NCI-H2081 (cell line): ENCODE data around the gene TP73.

Experiments used
- DNase-seq, 2 experiments: peaks; one replicate each; lab custom pipeline; 2025; lab: John Stamatoyannopoulos, UW

The TP73 gene

DNA sequence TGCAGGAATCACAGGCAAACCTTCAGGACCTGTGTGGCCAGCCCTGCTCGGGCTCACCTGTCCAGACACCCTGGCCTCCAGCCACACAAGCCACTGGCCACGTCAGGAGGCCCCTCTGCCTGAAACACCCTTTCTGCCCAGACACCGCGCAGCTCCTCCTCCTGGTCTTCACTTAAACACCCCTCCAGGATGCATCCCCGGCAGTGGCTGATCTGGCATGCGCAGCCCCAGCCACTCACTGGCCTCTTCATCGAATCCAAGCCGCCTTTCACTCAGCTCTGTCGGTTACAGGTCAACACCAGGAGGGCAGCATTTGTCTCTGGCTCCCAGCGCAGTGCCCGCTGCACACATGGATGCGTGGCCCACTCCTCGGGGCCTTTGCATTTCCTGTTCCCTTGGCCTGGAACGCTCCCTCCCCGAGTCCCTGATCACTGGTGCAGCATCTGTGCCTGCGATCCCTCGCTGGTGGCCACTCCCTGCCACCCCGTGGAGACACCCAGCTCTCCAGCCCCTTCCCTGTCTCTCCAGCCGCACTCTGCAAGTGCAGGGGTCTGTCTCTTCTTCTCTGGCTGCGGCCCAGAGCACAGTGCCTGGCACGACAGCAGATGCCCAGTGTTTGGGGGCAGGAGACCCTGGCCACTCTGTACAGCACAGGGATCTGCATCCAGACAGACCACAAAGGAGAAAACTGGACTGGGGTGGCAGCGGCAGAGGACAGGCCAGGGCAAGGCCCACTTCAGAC lies 18.1 kb upstream of the TP73 start:
- no peak for DNase-seq

DNA sequence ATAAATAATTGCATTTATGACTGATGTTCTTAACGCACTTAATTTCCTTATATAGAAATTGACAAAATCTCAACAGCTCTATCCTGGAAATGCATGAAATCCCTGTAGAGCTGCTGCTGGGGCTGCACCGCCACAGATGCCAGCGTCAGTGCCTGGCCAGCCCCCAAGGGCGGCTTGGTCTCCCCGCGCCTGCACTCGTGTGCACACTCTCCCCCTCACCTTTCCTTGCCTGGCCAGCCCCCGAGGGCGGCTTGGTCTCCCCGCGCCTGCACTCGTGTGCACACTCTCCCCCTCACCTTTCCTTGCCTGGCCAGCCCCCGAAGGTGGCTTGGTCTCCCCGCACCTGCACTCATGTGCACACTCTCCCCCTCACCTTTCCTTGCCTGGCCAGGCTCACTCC lies 16.2 kb upstream of the TP73 start:
- no peak for DNase-seq

DNA sequence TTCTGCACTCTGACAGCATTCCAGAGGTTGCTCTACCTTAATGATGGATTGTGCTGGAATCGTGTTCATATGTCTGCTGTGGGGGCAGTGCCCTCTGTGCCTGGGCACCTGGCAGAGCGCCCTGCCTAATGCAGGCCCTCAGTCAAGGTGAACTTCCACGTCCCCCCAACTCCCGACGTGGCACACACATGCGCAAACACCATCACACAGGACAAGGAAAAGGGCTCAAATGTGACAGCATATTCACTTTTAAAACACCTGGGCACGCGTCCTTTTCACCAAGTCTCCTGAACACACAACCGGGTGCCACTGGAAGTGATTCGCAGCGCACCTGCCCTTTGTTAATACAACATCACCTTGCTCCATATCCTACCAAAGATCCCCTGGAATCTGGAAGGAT lies 15.8 kb upstream of the TP73 start:
- DNase-seq, result no peak

DNA sequence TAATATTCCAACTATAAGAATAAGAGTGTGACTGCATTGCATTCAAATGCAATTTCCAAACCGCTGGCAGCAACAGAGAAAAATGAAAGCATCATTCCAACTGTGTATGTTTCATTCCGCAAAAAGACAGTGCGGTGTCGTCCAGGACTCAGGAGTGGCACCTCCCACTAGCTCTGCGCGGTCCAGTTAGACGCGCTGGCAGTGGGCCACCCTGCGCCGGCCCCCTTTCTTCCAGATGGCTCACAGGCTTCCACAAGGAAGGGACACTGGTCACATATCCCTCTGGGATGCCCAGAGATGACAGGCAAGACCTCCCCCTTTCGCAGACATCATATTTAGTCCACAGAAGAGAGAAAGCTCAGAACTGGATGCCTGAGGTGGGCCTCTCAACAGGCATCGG lies 14.3 kb upstream of the TP73 start:
- DNase-seq, result no peak

DNA sequence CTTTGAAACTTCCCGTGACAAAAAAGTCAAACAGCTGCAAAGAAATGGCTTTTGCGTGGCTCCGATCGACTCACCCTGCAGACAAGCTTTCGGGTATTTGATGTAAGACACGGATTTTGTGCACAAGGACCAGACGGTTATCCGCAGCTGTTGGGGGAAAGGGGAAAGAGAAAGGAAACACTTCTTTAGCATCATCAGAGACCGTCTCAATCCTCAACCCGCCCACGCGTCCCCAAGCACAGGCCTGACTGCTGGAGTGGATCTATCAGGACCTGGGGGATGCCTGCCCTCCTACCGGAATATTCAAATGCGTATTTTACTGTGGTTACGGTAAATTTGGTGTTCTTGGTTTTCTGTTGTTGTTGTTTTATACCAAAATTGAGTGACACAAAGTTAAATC lies 13.6 kb upstream of the TP73 start:
- DNase-seq, result no peak

DNA sequence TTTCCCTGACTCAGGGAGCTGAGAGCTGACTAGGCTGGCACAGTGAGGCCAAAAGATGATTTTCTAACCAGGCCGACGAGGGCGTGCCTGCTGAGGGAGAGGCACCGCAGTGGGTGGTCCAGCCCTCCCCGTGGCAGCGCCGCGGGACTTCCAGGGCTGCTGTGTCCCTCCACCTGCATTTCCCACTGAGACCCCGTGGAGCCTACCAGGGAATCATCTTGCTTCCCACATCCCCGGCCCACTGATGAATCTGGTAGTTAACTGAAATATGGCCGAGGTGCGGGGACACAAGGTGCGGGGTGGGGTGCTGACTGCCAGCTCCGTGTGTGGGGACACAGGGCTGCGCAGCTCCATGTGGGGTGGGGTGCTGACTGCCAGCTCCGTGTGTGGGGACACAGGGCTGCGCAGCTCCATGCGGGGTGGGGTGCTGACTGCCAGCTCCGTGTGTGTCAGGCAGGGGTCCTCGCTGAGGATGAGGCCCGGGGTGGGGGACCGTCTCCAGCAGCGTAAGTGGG lies 12.9 kb upstream of the TP73 start:
- DNase-seq, result no peak

DNA sequence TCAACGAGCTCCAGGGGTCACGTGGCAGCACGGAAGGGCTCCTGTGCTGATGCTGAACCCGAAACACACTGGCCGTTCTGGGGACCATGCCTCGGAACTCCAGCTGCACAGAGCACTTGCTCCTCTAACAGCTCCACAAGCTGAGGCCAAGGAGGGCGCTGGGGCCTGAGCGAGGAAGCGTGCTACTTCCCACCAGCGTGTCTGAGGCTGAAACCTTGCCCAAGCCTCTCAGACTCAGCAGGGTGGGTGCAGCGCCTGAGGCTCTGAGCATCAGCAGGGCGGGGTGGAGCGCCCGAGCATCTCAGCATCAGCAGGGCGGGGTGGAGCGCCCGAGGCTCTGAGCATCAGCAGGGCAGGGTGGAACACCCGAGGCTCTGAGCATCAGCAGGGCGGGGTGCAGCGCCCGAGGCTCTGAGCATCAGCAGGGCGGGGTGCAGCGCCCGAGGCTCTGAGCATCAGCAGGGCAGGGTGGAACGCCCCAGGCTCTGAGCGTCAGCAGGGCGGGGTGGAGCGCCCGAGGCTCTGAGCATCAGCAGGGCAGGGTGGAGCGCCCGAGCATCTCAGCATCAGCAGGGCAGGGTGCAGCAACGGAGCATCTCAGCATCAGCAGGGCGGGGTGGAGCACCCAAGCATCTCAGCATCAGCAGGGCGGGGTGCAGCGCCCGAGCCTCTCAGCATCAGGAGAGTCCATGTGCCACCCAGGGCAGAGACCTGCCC lies 12.0 kb upstream of the TP73 start:
- DNase-seq, result no peak

DNA sequence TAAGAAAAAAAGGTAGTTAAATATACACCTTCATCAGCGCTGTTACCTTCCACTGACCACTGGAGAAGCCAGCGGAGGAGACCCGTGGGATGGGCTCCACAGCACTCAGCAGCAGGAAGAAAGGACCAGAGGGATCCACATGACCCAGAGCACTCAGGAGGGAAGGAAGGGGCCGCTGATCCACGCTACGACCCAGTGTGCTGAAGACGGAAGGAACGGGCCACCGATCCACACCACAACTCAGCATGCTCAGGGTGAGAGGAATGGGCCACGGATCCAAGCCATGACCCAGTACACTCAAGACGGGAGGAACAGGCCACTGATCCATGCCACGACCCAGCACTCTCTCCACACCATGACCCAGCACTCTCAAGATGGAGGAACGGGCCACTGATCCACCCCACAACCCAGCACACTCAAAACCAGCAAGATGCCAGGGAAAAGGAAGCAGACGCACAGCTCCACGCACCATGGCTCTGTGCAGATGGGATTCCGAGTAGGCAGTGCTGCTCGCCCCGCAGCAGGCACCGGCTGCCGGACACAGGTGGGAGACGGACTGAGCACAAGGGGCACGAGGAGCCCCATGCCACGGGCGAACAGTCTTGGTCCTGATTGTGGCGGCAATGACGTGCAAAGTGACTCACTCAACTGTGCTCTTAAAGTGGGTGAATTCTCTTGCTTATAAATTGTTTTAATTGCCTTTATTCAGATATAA lies 11.1 kb upstream of the TP73 start:
- no peak for DNase-seq

DNA sequence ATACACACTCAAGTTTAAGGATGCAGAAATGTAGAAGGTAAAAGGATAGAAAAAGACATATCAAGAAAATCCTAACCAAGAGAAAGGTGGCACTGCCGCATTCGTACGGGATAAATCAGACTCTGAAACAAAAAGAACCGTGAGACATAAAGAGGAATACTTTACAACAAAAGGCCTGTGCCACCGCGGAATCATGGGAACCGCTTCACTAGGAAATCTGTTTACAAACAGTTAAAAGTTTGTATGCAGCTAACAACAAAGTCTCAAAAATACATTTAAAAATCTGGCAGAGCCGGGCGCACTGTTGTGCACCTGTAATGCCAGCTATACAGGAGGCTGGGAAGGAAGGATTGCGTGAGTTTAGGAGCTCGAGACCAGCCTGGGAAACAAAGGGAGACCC lies 10.5 kb upstream of the TP73 start:
- no peak for DNase-seq

DNA sequence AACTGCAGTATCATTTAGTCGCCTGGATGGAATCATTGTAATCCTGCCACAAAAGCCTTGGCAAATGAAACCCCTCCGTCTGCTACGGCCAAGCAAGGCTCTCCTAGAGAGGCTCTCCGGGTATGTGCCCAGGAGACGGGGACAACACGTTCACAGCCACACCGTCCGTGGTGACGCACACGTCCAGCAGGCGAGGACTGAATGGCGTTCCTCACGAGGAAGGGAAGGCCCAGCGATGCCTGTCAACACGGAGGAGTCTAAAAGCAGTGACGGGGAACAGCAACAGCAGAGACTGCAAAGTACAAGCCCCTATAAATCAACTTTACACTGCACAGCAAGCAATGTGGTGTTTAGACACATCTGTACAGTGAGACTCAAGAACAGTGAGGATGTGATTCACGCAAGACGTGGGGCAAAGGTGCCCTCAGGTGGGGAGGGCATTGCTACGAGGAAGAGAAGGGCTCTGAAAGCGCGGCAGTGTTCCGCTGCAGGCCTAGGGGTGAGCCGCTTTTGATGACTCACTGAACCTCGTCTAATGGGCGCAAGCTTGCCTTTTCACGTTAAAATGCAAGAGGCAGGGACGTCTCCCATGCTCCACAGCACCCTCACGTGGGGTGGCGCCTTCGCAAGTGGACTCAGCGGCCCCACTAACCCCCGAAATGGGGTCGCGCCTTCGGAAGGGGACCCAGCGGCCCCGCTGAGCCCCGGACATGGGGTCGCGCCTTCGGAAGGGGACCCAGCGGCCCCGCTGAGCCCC lies 9.2 kb upstream of the TP73 start:
- no peak for DNase-seq

DNA sequence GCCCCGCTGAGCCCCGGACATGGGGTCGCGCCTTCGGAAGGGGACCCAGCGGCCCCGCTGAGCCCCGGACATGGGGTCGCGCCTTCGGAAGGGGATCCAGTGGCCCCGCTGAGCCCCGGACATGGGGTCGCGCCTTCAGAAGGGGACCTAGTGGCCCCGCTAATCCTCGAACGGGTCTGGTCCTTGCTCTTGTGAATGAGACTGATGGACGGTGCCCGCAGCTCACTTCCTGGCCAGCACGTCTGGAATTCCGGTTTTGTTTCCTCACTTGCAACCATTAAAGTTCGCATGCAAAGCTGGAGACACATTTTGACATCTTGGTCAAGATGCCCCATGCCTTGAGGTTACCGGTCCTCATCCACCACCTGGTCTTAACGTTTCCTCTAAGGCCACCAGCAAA lies 8.0 kb upstream of the TP73 start:
- DNase-seq, result no peak

DNA sequence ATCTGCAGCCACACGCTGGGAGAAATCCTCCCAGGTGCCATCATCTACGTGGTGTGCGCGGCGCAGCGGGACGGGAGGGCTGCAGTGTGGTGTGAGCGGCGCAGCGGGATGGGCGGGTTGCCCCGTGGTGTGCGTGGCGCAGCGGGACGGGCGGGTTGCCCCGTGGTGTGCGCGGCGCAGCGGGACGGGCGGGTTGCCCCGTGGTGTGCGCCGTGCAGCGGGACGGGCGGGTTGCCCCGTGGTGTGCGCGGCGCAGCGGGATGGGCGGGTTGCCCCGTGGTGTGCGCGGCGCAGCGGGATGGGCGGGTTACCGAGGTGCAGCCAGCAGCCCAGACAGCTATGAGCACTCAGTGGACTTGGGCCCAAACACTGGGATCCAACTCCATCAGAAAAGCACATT lies 7.1 kb upstream of the TP73 start:
- no peak for DNase-seq

DNA sequence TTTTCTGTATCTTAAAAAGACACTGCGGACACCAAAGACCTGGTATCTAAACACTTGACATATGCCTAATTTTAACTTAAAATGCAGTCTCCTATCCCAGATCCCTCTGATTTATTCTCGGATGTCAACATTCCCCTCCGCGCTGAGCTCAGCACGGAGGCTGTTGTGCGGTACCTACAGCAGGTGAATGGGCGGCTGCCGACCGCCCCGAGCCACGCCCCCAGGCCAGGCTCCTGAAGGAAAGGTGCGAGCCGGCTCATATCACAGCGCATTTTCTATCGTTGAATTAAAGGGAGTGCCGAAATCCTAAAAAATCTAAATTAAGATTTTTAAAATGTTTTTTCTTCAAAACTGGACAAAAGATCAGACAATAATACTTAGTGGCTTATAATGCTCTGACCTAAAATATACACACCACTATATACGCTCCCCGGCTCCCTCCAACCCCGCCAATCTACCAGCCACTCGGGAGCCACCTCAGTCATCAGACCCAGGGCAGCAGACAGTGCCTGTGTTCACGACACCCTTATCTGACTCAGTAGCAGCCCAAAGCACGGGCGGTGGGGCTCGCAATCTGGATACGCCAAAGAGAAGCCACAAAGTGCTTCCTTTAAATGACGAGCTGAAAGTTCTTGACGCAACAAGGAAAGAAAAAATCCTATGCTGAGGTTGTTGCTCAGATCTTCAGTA lies 6.5 kb upstream of the TP73 start:
- no peak for DNase-seq

DNA sequence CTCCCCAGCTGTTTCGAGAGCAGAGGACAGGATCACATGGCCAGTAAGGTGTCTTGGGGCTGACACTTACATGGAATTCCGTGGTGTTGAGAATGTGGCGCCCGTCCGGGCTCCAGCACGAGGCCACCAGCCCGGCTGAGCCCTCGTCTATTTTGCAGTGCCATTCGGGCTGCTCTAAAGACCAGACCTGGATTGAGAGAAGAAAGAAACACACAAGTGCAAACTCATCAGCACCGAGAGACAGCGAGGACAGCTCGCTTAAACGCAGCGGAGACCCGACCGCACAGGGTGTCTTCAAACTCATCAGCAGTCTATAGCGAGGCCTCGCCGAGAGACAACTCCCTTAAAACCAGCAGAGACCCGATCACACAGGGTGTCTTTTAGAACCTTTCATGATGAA lies 5.7 kb upstream of the TP73 start:
- DNase-seq, result no peak

DNA sequence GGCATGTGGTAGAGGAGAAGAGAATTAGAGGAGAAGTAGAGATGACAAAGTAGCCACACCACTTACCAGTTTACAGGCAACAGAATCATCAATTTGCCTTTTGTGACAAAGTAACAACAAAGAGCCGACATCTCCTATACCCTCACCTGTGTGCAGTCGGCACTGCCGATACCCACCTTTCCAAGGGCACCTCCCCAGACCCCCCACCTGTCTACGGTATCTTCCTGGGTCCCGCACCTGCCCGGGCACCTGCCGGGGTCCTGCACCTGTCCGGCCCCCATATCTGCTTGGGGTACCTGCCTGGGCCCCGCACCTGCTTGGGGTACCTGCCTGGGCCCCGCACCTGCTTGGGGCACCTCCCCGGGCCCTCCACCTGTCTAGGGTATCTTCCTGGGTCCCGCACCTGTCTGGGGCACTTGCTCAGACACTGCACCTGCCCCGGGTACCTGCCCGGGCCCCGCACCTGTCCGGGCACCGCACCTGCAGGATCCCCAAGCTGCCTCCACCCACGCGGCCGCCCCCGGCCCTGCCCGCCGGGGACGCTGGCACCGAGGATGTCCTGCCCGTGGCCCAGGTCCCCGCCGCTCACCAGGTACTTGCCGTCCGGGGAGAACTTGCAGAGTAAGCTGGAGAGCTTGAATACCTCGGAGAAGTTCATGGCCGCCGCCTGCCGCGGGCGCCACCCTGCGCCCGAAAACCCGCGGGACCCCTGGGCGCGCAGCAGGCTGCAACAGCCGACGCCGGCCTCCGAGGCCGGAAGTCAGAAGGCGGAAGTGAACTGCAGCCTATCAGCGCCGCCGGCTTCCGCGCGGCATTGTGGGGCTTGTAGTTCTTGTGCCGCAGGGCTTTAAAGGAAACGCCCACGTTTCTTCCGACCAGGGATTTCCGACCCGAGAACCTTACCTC lies 2.7 kb upstream of the TP73 start, which contains the start of gene WRAP73:
WRAP73 (minus strand) TSS at position 762 of the 906 bp plus-strand sequence; CDS start at position 658, 104 bp downstream.
- peak; percentile 71 to 79 for DNase-seq

DNA sequence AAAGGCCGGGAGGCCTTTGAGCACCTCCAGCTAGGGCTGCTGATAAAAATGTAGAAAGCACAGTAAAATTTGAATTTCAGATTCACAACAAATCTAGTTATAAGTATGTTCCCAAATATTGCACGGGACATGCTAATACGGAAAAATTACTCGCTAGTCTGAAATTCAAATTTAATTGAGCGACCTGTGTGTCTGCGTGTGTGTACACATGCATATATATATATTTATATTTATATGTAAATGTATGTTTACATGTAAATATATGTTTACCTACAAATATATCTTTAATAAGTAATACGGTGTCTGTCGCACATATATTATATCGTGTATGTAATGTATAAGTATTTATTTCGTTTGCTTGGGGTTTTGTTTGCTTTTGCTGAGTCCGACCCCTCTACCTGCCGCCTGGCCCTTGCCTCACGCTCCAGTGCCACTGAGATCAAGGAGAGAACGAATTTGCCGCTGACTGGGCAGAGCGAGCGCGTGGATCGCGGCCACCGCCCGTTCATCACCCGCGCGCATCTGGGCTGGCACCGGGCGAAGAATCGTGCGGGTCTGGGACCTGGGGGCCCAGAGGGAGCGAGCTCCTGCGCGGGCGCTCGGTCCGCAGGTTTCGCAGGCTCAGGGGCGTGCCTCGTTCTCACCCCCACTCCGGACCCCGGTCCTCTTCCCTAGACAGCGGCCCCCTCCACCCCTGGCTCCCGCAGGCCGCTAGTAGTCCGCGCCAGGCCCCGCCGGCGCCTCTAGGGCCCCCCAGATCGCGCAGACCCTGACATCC lies 1.9 kb upstream of the TP73 start:
- DNase-seq, result no peak

DNA sequence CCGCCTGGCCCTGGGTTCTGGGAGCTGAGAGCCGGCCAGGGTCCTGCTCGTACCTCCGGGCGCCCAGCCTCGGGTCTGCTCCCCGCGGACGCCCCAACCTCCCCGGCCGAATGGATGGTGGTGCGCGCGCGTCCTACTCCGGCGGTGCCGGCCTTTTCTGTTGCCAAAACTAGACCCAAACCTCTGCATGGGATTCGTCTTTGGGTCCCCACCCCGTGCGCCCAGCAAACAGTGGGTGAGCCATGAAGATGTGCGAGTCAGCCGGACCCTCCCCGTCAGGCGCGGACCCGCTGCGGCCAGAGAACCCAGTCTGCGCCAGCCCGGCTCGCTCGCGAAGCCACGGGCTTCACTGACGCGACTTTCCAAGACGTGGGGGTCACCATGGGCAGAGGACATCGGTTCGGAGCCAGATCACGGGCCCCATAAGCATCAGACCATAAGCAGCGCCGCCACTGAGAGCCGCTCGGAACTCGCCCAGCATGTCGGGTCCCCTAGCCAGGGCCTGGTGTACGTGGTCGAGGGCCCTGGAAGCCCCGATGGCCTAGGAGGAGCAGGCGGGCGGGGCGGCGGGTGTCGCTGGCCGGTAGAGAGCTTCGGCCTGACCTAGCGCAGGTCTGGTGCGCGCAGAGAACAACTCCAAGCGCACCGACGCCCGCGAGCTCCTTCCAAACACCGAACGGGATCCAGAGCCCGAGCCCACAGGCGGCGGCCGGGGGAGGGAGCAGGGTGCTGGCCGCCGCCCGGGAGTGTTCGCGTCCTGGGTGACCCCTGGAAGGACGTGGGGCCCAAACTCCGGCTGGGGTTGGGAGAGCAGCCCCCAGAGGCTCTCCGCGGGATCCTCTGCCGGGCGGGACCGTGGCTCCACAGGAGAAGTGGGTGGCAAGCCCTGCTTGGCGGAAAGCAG lies 1.0 kb upstream of the TP73 start:
- DNase-seq, result no peak

DNA sequence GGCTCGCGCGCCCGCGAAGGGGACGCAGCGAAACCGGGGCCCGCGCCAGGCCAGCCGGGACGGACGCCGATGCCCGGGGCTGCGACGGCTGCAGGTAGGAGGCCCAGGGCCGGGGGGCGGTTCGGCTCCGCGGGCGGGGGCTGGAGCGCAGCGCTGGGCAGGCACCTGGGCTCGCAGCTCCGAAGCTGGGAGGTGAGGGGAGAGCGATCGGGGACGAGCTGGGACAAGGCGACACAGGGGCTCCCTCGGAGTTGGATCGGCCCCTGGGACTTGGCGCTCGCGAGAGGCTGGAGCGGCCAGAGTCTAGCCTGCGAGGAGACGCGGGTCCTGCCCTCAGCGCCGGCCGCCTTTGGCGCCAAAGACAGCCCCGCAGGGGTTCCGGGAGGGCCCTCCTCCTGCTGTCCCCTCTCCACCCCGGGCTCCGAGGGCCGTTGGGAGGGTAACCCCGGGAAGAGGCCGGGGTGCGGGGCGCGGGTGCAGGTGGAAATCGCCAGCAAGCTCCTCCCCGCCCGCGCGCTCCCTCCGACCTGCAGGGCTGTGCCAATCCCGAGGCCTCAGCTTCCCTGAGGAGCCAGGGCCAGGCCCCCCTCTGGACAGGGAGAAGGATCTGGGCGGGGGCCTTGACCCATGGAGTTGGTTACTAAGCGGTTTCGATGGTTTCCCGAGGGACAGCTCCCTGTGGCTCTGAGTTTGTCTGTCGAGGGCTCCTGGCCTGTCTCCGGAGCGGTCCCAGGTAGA lies 401 bp downstream of the TP73 start:
- DNase-seq, result peak in 1 of 2 experiments; percentile 8
